HUDEP-2 (cell line): ENCODE data around the gene ADARB2.
"Not testable (repeated sequence)": the region's sequence is repeated elsewhere in the genome, so short reads cannot be mapped to it uniquely, and the experiment has no call there.

Experiments used
- DNase-seq, 76 experiments: peaks; one replicate each; lab custom pipeline; 2025; ENCODE audit not compliant: unreplicated experiment in 76 of 76; lab: John Stamatoyannopoulos, UW

ADARB2 gene

DNA sequence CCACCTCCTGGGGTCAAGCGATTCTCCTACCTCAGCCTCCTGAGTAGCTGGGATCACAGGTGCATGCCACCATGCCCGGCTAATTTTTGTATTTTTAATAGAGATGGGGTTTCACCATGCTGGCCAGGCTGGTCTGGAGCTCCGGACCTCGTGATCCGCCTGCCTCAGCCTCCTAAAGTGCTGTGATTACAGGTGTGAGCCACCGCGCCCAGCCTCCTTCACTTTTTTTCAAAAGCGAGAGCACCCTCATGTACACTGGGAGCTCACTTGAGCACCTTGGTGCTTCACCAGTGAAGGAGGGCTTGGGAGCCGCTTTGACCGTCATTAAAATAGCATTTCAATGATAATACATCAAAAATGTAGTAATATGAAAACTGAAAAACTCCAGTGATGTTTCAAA, 578.8 kb downstream of the ADARB2 start:
- DNase-seq: not testable (repeated sequence)

DNA sequence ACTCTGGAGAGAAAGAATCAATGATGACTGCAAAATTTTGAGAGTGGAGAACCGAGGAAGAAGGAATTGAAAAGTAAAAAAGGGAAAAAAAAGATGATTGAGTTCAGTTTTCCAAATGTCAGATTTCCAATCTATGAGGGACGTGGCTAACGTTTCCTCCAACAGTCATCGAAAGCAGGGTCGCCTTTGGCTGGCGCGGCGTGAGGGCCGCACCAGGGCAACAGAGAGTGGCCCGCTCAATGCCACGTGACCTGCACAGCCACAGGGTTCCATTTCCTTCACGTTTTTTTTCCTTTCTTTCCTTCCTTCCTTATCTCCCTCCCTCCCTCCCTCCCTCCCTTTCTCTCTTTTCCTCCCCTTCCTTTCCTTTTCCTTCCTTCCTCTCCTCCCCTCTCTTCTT, 579.3 kb downstream of the ADARB2 start:
- no peak for DNase-seq

DNA sequence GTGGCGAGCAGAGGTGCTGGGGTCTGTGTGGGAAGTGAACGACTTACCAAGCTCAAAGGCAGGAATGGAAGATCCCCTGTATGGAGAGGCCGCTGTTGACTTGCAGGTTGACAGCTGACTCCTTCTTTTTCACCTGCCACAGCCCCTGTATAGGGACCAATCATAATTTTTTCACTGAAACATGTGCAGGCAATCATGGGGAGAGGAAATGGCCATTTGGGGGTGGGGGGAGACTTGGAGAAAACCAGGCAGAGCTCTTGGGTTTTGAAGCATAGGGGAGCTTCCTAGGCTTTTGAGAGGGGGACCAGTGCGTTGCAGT, 579.8 kb downstream of the ADARB2 start:
- no peak for DNase-seq

DNA sequence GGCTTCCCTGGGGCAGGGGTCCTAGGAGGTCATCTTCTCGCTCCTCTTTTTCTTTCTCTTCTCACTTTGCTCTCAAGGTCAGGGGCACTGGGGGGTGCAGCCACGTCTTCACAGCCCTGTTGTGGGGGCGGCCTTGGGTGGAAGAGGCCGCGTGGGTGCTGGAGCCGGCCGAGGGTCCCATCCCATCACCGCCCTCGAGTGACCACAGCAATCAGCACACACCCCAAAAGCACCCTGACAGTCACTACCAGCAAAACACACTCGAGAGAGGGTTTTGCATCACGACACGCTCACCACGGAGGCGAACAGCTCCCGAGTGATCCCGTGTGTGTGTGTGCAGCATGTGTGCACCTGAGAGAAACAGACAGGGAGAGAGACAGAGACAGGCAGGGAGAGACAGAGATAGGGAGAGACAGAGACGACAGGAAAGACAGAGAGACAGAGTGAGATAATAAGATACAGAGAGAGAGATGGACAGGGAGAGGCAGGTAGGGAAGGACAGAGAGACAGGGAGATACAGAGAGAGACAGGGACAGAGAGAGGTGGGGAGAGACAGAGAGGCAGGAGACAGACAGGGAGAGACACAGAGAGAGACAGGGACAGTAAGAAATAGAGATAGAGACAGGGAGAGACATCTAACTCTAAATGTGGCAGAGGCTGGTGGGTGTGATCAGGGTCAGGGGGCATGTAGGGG, 580.3 kb downstream of the ADARB2 start:
- DNase-seq: no peak

DNA sequence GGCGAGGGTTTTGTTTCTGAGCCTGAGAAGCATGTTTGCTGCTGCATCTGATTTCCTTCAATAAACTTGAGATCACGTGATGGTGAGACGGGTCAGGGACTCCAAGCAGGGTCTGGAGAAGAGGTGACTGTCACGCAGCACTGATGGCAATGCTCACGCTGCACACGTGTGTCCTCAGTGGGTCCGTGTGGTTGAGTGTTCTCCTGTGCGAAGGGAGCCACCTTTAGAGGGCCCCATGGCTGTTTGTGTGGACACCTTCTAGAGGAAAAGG, 580.8 kb downstream of the ADARB2 start:
- DNase-seq: no peak

DNA sequence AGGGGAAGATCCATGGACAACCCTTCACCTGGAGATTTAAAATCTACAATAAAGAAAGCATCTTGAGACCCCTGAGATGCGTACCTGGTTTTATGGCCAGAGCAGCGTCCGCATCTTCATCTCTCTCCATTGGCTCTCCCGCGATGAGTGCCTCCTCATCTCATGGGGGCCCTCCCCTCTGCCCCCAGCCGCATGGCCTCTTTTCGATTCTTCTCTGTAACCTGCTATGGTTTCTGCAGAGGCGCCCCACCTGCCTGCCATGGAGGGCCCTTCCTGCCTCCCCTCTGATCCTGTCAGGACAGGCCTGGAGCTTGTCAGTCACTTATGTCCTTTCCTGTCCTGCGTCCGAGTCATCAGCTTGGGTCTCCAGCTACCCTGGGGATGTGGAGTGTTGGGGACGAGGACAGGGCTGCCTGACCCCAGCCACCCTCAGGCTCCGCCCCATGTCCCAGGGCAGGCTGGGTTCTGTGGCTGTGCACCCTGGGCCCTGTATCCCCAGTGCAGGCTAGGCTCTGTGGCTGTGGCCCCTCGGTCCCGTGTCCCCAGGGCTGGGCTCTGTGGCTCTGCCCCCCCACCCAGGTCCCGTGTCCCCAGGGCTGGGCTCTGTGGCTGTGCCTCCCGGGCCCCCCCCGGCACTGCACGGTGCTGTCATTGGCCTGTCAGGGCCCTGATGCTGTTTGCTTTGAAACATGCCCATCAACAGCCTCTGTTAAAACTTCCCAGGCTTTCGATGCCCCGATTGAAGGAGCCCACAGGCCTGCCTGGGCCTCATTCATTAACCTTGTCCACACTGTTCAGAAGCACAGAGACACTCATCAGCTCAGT, 581.3 kb downstream of the ADARB2 start:
- DNase-seq: no peak

DNA sequence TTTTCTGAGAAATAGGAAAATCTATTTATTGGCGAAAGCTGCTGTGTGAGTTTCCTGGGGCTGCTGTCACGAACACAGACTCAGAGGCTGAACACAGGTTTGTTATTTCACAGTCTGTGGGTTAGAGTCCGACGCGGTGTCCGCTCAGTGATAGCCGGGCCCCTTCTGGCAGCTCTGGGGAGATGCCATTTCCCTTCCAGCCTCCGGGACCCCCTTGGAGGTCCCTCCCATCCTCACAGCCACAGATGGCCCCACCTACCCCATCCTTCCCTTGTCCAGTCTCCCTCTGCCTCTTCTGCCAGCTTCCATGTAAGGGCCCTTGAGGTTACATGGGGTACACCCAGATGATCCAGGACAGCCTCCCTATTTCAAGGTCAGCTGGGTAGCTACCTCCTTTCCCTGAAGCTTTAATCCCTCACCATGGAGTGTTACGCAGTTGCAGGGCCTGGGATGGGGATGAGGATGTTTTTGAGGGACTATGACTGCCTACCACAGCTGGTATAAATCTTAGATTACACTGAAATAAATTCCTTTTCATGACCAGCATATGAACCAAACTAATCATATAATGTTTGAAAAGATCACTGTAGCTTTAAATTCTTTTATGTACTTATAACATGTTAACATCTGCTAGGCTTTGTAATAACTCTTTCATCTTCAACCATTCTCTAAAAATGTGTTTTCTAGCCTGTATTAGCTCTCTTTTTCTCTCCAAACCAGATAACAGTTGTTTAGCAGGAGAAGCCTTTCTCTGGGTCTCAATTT, 582.6 kb downstream of the ADARB2 start:
- DNase-seq: no peak

DNA sequence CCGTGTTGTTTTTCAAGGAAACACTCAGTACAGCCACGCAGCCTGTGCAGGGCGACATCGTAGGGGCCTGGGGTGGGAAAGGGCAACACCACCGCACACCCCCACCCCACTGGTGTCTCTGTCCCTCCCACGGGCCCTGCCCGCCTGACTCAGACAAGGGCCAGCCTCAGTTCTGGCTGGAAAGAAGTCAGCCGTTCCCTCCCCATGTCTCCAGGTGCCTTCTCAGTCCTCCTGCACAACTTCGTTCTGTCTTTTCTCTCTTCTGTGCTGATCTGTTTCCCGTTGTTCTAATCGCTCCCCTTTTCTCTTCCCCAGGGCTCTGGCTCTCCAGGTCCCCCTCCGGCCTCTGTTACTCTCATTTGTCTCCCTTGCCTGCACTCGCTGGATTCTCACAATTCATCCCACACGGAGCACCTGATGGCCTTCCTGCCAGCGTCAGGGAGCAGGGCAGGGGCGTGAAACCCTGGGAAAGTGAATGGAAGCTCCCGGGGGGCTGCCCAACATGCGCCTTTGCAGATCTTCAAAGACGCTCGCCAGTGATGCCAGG, 583.4 kb downstream of the ADARB2 start:
- no peak for DNase-seq

DNA sequence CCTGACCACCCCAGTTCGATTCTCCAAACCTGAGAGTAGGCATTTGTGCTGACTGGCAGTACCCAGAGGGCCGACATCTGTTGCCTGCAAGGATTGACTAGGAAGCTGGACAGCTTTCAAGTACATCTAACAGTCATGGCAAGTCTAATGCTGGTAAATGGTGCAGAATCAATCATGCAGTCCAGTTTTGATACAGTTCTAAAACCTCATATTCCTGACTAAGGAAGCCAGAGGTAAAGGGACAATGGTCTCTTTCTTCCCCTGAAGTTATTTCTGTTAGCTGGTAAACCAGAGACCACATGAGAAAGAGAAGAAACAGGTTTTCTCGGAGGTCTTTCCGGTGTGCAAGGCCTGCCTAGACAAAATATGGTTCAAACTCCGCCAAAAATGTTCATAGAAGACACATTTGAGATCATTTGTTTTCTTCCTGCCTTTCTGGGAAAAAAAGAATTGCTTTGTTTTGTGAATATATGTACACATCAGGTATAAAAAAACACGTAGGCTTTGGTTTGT, 584.0 kb downstream of the ADARB2 start:
- no peak for DNase-seq

DNA sequence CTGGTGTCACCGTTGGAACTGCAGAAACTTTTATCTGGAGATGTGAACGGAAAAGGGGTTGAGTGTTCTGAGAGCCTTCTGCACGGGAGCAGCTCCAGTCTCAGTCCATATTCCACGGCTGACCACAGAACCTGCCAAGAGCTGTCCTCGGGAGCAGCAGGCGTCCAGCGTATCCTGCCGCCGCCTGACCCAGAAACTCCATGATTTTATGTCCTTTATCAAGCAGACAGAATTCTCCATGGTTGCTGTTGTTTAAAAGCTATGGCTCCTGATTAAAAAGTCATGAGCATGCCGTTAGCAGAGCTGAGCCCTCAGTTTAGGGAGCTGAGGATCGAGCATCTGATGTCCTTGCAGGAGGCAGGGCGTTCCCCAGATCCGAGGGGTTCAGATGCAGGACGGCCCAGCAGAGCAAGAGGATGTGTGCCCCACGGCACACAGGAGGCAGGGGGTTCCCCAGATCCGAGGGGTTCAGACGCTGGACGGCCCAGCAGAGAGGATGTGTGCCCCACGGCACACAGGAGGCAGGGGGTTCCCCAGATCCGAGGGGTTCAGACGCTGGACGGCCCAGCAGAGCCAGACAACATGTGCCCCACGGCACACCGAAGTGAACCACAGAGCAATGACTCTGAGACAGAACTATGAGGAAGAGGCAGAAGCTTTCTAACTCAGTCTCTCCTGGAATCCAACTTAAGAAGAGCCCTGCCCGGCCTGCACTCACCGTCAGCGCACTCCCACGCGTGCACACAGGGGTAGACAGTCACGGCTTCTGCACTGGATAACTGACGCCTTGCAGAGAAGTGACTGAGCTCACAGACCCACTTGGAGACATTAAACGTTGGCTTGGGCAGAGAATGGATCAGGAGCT, 584.7 kb downstream of the ADARB2 start:
- no peak for DNase-seq

DNA sequence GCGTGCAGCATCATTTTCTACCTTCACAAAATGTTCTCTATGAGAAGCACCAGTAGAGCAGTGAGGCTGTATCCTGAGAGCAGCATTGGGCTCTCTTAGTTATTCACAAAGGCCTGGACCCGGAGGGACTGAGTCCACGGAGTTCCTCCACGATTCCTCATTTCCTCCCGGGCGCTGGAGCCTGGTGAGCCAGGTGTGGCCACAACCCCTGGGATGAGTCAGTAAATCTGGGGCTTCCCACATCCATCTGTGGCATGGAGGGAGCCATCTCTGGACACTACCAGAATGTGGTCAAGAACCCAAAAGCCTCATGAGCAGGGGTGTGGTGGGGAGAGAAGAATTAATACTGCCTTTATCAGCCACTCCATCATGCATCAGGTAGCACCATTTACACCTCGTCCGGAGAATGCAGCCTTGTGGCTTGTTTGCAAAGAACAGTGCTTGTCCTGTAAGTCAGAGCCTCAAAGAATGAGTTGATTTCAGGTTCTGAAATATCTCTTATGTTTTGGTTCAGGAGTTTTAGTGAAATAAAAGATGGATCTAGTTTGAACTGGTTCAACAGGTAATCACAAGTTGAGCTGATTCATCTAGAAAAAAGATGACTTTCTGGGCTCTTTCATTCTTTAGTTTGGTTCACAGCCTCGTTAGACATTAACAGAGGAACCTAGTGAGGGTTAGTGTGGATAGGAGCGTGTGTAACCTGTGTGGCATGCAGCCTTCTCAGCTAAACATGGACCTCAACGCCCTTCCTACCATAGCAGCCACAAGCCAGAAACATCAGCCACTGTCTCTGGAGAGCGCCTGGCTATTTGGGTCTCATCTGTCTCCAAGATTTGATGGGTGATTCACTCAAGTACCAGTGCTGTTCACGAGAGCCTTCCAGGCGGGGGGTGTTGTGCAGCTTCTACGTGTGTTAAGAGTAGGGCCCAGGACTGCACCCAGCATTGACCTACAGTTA, 586.0 kb downstream of the ADARB2 start:
- no peak for DNase-seq

DNA sequence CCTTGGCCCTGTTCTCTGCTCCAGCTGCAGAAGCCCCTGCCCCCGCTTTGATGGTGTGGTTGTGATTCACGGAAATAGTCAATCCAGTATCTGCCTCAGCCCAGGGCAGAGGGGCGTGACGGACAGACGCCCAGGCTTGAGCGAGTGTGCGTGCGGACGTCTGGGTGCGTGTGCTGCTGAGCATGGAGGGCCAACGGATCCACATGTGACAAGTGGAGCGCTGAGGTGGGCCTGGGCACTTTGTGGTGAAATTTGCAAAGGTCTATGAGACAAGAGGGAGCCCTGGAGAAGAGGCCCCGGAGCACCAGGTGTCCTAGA, 586.7 kb downstream of the ADARB2 start:
- no peak for DNase-seq

DNA sequence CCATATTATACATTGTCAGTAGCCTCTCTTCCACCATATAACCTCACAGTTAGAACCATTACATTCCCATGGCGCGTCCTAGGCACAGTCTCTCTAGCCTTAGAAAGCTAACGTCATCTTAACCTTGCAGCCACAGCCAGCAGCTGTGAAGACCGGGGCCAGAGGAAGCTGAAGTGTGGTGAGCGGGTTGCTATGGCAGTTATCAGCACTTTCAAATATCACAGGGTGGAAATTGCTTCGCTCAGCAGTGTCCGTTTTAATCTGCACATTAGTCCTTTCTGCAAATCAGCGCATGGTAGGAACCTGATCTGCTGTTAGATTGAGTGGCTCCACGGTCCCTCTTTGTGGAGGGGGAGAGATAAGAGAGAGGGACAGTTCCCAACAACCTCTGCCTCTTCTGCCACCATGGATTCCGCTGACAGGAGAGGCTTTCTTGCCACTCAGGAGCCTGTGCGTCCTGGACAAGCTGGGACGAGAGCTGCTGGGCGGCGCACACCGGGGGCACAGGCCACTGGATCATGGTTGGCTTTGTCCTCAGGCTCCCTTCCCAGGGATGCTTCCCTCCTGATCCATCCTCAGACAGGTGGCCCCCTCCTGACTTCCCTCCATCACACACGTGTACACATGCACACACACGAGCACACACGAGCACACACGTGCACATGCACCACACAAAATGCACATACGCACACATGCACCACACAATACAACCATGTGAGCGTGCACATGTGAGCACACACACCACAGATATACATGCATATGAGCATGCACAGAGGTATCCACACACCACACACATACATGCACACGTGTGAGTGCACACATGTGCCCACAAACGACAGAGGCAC, 587.3 kb downstream of the ADARB2 start:
- DNase-seq: peak in 36 of 76 experiments; percentile 4 to 55 (median 18)

DNA sequence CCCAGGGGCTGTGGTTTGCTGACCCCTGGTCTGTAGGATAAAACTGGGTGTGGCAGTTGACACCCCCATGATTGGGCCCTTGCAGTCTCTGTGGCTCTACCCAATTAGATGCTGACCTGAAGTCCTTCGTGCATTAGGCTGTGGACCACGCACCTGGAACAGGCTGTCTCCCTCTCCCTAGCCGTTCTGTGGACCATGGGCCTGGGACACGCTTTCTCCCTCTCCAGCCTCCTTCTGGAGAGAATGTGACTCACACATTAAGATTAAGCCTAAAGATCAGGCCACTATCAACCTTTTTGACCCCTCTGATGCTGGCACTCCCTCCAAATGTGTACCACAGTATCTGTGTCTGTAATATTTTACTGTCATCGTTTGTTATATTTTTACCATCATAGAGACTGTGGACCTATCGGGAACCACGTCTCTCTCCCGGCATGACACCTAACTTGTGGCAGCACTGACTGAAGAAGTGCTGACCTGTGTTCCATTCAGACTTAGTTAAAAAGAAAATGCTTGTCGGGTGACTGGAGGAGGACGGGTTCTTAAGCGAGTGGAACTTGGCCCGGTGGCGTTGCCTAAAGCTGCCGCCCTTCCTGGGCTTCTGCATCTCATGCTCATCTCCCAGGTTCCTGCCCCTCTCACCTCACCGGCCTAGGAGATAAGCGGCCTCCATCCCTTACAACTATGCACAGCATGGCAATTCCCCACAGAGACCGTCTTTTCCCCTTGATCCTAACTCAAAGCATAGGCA, 588.3 kb downstream of the ADARB2 start:
- no peak for DNase-seq

DNA sequence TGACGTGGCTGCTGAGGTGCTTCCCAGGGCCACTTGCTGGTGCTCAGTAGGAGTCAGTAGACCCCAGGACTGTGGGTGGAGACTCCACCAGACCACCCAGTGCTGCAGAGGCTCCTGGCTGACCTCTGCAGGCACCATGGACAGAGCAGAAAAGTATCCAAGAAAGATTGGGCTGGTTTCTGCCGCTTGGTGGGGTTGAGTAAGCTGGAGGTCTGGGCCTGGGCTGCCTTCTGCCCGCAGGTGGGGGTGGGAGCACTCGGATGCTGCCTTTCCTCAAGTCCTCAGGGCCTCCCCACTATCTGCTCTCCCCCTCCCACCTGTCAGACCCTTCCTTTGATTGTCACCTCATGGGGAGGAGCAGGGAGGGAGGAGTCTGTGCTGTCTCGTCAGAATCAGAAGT, 589.5 kb downstream of the ADARB2 start:
- no peak for DNase-seq

DNA sequence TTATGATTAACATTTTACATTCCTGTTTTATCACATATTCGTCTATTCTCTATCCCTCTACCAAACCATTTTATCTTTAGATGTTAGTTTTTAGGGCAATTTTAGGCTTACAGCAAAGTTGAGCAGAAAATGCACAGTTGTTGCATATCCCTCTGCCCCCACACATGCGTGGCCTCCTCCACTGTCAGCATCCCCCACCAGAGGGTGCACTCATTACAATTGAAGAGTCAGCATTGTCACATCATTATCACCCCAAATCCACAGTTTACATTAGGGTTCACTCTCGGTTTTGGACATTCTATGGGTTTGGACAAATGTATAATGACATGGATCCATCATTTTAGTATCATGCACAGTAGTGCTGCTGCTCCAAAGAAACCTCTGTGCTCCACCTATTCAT, 594.7 kb downstream of the ADARB2 start:
- DNase-seq: peak in 6 of 76 experiments; percentile 0 to 14 (median 2)

DNA sequence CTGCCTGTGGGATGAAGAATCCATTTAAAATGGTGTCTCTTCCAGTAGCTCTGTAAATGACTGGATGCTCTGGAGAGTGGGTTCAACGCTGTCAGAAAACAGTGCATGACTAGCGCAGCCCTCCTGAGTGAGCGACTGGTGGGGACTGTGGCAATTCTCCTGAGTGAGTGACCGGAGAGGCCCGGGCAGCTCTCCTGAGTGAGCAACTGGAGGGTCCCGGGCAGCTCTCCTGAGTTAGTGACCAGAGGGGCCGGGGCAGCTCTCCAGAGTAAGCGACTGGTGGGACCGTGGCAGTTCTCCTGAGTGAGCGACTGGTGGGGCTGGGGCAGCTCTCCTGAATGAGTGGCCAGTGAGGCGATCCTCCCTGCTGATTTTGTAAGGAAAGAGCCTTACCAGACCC, 595.6 kb downstream of the ADARB2 start:
- no peak for DNase-seq

DNA sequence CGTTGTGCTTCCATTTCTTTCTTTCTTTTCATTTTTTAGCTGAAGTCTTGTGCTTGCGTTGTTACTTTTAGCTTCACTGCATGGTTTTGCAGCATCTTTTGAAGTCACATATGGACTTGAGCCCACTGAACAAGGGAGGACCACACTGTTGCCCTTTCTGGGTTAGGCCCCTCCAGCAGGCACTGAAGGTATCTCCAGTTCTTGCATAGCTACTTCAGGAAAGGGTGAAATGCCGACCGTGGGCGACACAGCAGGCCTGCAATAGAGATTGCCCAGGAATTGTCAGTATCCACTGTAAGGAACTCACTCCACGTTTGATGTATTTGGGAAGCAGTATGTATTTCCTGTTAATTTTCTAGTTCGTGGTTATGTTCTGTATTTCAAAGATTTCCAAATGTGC, 596.1 kb downstream of the ADARB2 start:
- DNase-seq: no peak
